ENCODE measurements around the gene RELL1. TPM values are rescaled to one million over a fixed set of nuclear protein-coding genes. Genes with fewer than 3 reads are reported as not detected.

RELL1 gene

DNA sequence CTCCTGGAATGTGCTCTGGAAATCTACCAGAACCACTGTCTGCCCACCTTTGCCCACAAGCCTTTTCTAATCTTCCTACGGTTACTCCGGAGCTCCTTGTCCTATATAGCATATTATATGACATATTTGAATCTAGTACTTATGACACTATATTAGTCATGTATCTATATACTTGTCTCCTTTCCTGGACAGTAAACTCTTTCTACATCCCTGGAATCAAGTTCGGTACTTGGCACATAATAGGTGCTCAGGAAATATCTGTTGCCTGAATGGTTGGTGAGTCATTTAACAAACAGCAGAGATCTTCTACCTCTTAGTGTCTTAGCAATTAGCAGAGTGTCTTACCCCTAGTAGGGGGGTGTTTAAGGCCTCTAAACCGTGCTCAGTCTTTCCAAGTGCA, 123.6 kb downstream of the RELL1 start:
- Histone ChIP-seq H3K4me2 (ENCODE audit: low read length, poor library complexity, severe bottlenecking) (no peak overlapping the region), H3K9me3 (ENCODE audit: control insufficient read depth, low read length) (no peaks in the 10 kb centered on the region), H3K9ac (ENCODE audit: low read length) (no peak overlapping the region)

DNA sequence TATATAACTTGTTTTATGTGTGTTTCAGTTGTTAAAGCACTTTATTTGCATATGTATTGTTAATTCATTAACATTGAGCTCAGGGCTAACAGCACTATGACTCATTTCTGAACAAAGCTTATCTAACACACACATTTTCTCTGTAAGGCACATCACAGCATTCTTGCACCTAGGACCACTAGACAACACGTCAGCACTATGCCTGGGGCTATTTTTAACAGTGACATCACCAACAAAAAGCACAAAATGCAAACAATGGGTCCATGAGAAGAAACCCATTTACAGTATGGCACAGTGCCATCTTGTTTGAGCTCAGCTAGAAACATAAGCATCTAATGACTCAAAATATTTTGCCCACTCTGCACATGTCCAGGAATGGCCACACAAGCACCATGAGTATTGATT, 124.4 kb downstream of the RELL1 start:
- Histone ChIP-seq H3K27me3 (ENCODE audit: control insufficient read depth in 1 of 2, insufficient read depth in 1 of 2, low read length in 2 of 2) (no peaks in the 10 kb centered on the region), H3K23ac (ENCODE audit: low read length in 2 of 2) (no peak overlapping the region), H3K4me3 (ENCODE audit: insufficient read depth in 1 of 2, low read depth in 1 of 2, low read length in 2 of 2) (no peak overlapping the region), H3K9me3 (ENCODE audit: control insufficient read depth, low read length) (no peaks in the 10 kb centered on the region), H3K9ac (ENCODE audit: low read length) (no peak overlapping the region), H3K4me1 (ENCODE audit: control insufficient read depth, insufficient read depth, low read depth, low read length) (peaks cover 1% of the 10 kb centered on the region), H3K36me3 (ENCODE audit: control insufficient read depth in 1 of 2, insufficient read depth in 2 of 2, low read depth in 1 of 2, low read length in 2 of 2) (no peaks in the 10 kb centered on the region), H2AK5ac (ENCODE audit: low read length, severe bottlenecking) (no peak overlapping the region), H2BK12ac (ENCODE audit: low read length in 2 of 2) (no peak overlapping the region), H3K18ac (ENCODE audit: low read depth in 1 of 2, low read length in 2 of 2) (no peak overlapping the region), H3K4ac (ENCODE audit: low read depth in 1 of 2, low read length in 2 of 2) (no peak overlapping the region), H3K27ac (ENCODE audit: low read length, poor library complexity, severe bottlenecking) (no peak overlapping the region), H4K91ac (ENCODE audit: low read length) (no peak overlapping the region), H3K79me1 (replicated peaks; ENCODE audit: low read length, poor library complexity, severe bottlenecking) (no peaks in the 10 kb centered on the region), H3K4me2 (ENCODE audit: low read length, poor library complexity, severe bottlenecking) (no peak overlapping the region), H2BK120ac (ENCODE audit: low read depth, low read length) (no peak overlapping the region), H2AFZ (ENCODE audit: low read depth, low read length) (no peak overlapping the region), H3K14ac (ENCODE audit: low read length in 2 of 2) (no peak overlapping the region), H2BK5ac (ENCODE audit: low read depth, low read length, poor library complexity, severe bottlenecking) (no peak overlapping the region), H4K8ac (ENCODE audit: low read length) (no peak overlapping the region), H2BK15ac (ENCODE audit: low read depth, poor library complexity, severe bottlenecking) (no peak overlapping the region)
- 22% methylated on average over 1 of the region's 1 CpG for WGBS
- peak; percentile 4 for DNase-seq

More for the DNA sequence above, 123.6 kb downstream of the RELL1 start:
- no peaks in the 10 kb centered on the region for H3K27me3 ChIP-seq (ENCODE audit: control insufficient read depth in 1 of 2, insufficient read depth in 1 of 2, low read length in 2 of 2)
- no peak overlapping the region for H3K23ac ChIP-seq (ENCODE audit: low read length in 2 of 2)
- no peak overlapping the region for H3K4ac ChIP-seq (ENCODE audit: low read depth in 1 of 2, low read length in 2 of 2)
- H2BK120ac ChIP-seq (ENCODE audit: low read depth, low read length): no peak overlapping the region
- H3K14ac ChIP-seq (ENCODE audit: low read length in 2 of 2): no peak overlapping the region
- no peak overlapping the region for H4K91ac ChIP-seq (ENCODE audit: low read length)
- no peak overlapping the region for H2AFZ ChIP-seq (ENCODE audit: low read depth, low read length)
- H3K18ac ChIP-seq (ENCODE audit: low read depth in 1 of 2, low read length in 2 of 2): no peak overlapping the region
- H3K36me3 ChIP-seq (ENCODE audit: control insufficient read depth in 1 of 2, insufficient read depth in 2 of 2, low read depth in 1 of 2, low read length in 2 of 2): no peaks in the 10 kb centered on the region
- H2BK15ac ChIP-seq (ENCODE audit: low read depth, poor library complexity, severe bottlenecking): no peak overlapping the region
- WGBS: 56% methylated on average over 2 of the region's 4 CpGs
- no peak for DNase-seq
- H2AK5ac ChIP-seq (ENCODE audit: low read length, severe bottlenecking): no peak overlapping the region
- no peak overlapping the region for H2BK5ac ChIP-seq (ENCODE audit: low read depth, low read length, poor library complexity, severe bottlenecking)
- no peak overlapping the region for H3K4me3 ChIP-seq (ENCODE audit: insufficient read depth in 1 of 2, low read depth in 1 of 2, low read length in 2 of 2)
- no peak overlapping the region for H4K8ac ChIP-seq (ENCODE audit: low read length)
- H3K4me1 ChIP-seq (ENCODE audit: control insufficient read depth, insufficient read depth, low read depth, low read length): peaks cover 1% of the 10 kb centered on the region
- H3K27ac ChIP-seq (ENCODE audit: low read length, poor library complexity, severe bottlenecking): no peak overlapping the region
- H2BK12ac ChIP-seq (ENCODE audit: low read length in 2 of 2): no peak overlapping the region
- H3K79me1 ChIP-seq (replicated peaks; ENCODE audit: low read length, poor library complexity, severe bottlenecking): no peaks in the 10 kb centered on the region

GRCh38 chr4:37561196-37561802, 124.9 kb downstream of the RELL1 start:
- H2AFZ ChIP-seq (ENCODE audit: low read depth, low read length): no peak overlapping the region
- no peaks in the 10 kb centered on the region for H3K9me3 ChIP-seq (ENCODE audit: control insufficient read depth, low read length)
- no peak overlapping the region for H3K14ac ChIP-seq (ENCODE audit: low read length in 2 of 2)
- no peak overlapping the region for H2AK5ac ChIP-seq (ENCODE audit: low read length, severe bottlenecking)
- no peak overlapping the region for H3K4me2 ChIP-seq (ENCODE audit: low read length, poor library complexity, severe bottlenecking)
- no peak overlapping the region for H3K18ac ChIP-seq (ENCODE audit: low read depth in 1 of 2, low read length in 2 of 2)
- H3K23ac ChIP-seq (ENCODE audit: low read length in 2 of 2): no peak overlapping the region
- H3K9ac ChIP-seq (ENCODE audit: low read length): no peak overlapping the region
- H3K79me1 ChIP-seq (replicated peaks; ENCODE audit: low read length, poor library complexity, severe bottlenecking): no peaks in the 10 kb centered on the region
- H3K36me3 ChIP-seq (ENCODE audit: control insufficient read depth in 1 of 2, insufficient read depth in 2 of 2, low read depth in 1 of 2, low read length in 2 of 2): no peaks in the 10 kb centered on the region
- H3K27ac ChIP-seq (ENCODE audit: low read length, poor library complexity, severe bottlenecking): no peak overlapping the region
- peaks cover 1% of the 10 kb centered on the region for H3K4me1 ChIP-seq (ENCODE audit: control insufficient read depth, insufficient read depth, low read depth, low read length)
- WGBS: 43% methylated on average over 2 of the region's 3 CpGs
- H4K8ac ChIP-seq (ENCODE audit: low read length): no peak overlapping the region
- H2BK15ac ChIP-seq (ENCODE audit: low read depth, poor library complexity, severe bottlenecking): no peak overlapping the region
- no peaks in the 10 kb centered on the region for H3K27me3 ChIP-seq (ENCODE audit: control insufficient read depth in 1 of 2, insufficient read depth in 1 of 2, low read length in 2 of 2)
- no peak overlapping the region for H3K4me3 ChIP-seq (ENCODE audit: insufficient read depth in 1 of 2, low read depth in 1 of 2, low read length in 2 of 2)
- no peak overlapping the region for H3K4ac ChIP-seq (ENCODE audit: low read depth in 1 of 2, low read length in 2 of 2)
- H4K91ac ChIP-seq (ENCODE audit: low read length): no peak overlapping the region
- no peak overlapping the region for H2BK5ac ChIP-seq (ENCODE audit: low read depth, low read length, poor library complexity, severe bottlenecking)
- no peak for DNase-seq
- no peak overlapping the region for H2BK12ac ChIP-seq (ENCODE audit: low read length in 2 of 2)
- H2BK120ac ChIP-seq (ENCODE audit: low read depth, low read length): no peak overlapping the region

Small RNA genes lying within 50 kb of the gene (small RNA-seq; reads per million reads assigned to genes)
- not detected for gene RF00019 (ENCODE audit: low read depth)
